ENCODE measurements around the gene WIZ.

The WIZ gene

GRCh38 chr19:15444505-15445226, 5.1 kb downstream of the WIZ start:
- no peak for DNase-seq

- DNase-seq, result no peak
Observed at GRCh38 chr19:15443838-15444237, 5.9 kb downstream of the WIZ start.

GRCh38 chr19:15443325-15443724, 6.4 kb downstream of the WIZ start:
- DNase-seq, result no peak

GRCh38 chr19:15442142-15442920, 7.4 kb downstream of the WIZ start:
- DNase-seq, result no peak

- DNase-seq, result no peak
Observed at GRCh38 chr19:15441317-15441716, 8.4 kb downstream of the WIZ start.

GRCh38 chr19:15439821-15440641, 9.7 kb downstream of the WIZ start:
- DNase-seq, result no peak

- no peak for DNase-seq
Observed at GRCh38 chr19:15439078-15439799, 10.5 kb downstream of the WIZ start.

GRCh38 chr19:15438577-15438976, 11.2 kb downstream of the WIZ start:
- no peak for DNase-seq

GRCh38 chr19:15438124-15438496, 11.6 kb downstream of the WIZ start:
- no peak for DNase-seq

GRCh38 chr19:15437355-15438123, 12.2 kb downstream of the WIZ start:
- no peak for DNase-seq

GRCh38 chr19:15436826-15437110, 13.0 kb downstream of the WIZ start:
- DNase-seq, result no peak

GRCh38 chr19:15436012-15436825, 13.5 kb downstream of the WIZ start:
- no peak for DNase-seq

GRCh38 chr19:15433519-15434069, 16.2 kb downstream of the WIZ start:
- DNase-seq, result no peak

- DNase-seq, result peak; percentile 93 to 96
Observed at GRCh38 chr19:15432629-15433518, 16.9 kb downstream of the WIZ start.

- DNase-seq, result peak; percentile 54 to 59
Observed at GRCh38 chr19:15432018-15432494, 17.7 kb downstream of the WIZ start.

GRCh38 chr19:15431396-15432017, 18.2 kb downstream of the WIZ start:
- DNase-seq, result no peak

- no peak for DNase-seq
Observed at GRCh38 chr19:15430526-15431120, 19.1 kb downstream of the WIZ start.

GRCh38 chr19:15429825-15430467, 19.8 kb downstream of the WIZ start:
- DNase-seq, result no peak

All from activated T-cell treated with anti-CD3 and anti-CD28 coated beads, Interleukin-2, amount 50 U/mL, for 48 hours (primary cell).